PC-9 (cell line): ENCODE results near the gene RHCE. TPM values are rescaled to one million over a fixed set of nuclear protein-coding genes. Genes with fewer than 3 reads are reported as not detected.
"Not testable (repeated sequence)": the region's sequence is repeated elsewhere in the genome, so short reads cannot be mapped to it uniquely, and the experiment has no call there.

Experiments
- BruUV-seq: library from RNA; stranded (reverse); fragments of 400-500 nt; replicated peaks from 2 replicates; lab custom pipeline; 2021; lab: Mats Ljungman, UMichigan
- CTCF ChIA-PET: fragments of 300-600 bp; sonication (Branson Sonifier 250); formaldehyde crosslinking; loops from one replicate; lab custom pipeline; 2022; ENCODE audit warnings: antibody characterized with exemption; lab: Charles Lee
- POLR2A ChIA-PET: fragments of 300-600 bp; sonication (Branson Sonifier 250); formaldehyde crosslinking; loops from one replicate; lab custom pipeline; 2022; ENCODE audit warnings: antibody characterized with exemption; ENCODE audit not compliant: unreplicated experiment; lab: Charles Lee
- DNase-seq, 2 experiments: peaks; one replicate each; pipeline versions ENCODE4 v3.0.0 to v3.0.0-alpha.2; 2015 to 2022; ENCODE audit warnings: mixed read lengths in 1 of 2
- H2AFZ ChIP-seq: fragments of 200-600 bp; sonication (generic); 2 replicates; pipeline ENCODE4 v1.8.1; 2017; ENCODE audit warnings: antibody characterized with exemption
- H3F3A ChIP-seq: fragments of 200-600 bp; sonication (generic); 2 replicates; pipeline ENCODE4 v1.8.1; 2017; ENCODE audit warnings: antibody characterized with exemption, mild to moderate bottlenecking, low read depth; ENCODE audit not compliant: insufficient read depth
- H3K27ac ChIP-seq: fragments of 200-600 bp; sonication (generic); 2 replicates; pipeline ENCODE4 v1.6.1; 2016; ENCODE audit warnings: mixed run types
- H3K27me3 ChIP-seq: fragments of 200-600 bp; sonication (generic); 2 replicates; pipeline ENCODE4 v1.6.1; 2016; ENCODE audit warnings: low read depth, mixed run types; ENCODE audit not compliant: insufficient read depth
- H3K36me3 ChIP-seq: fragments of 200-600 bp; sonication (generic); 2 replicates; pipeline ENCODE4 v1.6.1; 2016; ENCODE audit warnings: low read depth, mixed run types
- H3K4me1 ChIP-seq: fragments of 200-600 bp; sonication (generic); replicated peaks from 2 replicates; pipeline ENCODE4 v1.6.1; 2016; ENCODE audit warnings: mixed run types; ENCODE audit not compliant: insufficient read depth
- H3K4me2 ChIP-seq: fragments of 200-600 bp; sonication (generic); 2 replicates; pipeline ENCODE4 v1.6.1; 2017; ENCODE audit warnings: mixed run types
- H3K4me3 ChIP-seq: fragments of 200-600 bp; sonication (generic); 2 replicates; pipeline ENCODE4 v1.6.1; 2016; ENCODE audit warnings: mixed run types
- H3K79me2 ChIP-seq: fragments of 200-600 bp; sonication (generic); 2 replicates; pipeline ENCODE4 v1.6.1; 2017; ENCODE audit warnings: low read depth, mixed run types
- H3K9me2 ChIP-seq: fragments of 200-600 bp; sonication (generic); 2 replicates; pipeline ENCODE4 v1.8.1; 2017; ENCODE audit warnings: mild to moderate bottlenecking; ENCODE audit not compliant: insufficient read depth
- H3K9me3 ChIP-seq: fragments of 200-600 bp; sonication (generic); 2 replicates; pipeline ENCODE4 v1.8.1; 2016; ENCODE audit warnings: low read depth; ENCODE audit not compliant: insufficient read depth
- H4K20me1 ChIP-seq: fragments of 200-600 bp; sonication (generic); 2 replicates; pipeline ENCODE4 v1.8.1; 2017; ENCODE audit not compliant: insufficient read depth
- CTCF ChIP-seq: fragments of 200-600 bp; sonication (generic); conservative IDR thresholded peaks from 2 replicates; pipeline ENCODE4 v1.6.1; 2017; ENCODE audit warnings: mixed run types, antibody characterized with exemption, mild to moderate bottlenecking, moderate library complexity
- EZH2 ChIP-seq: fragments of 200-600 bp; sonication (generic); IDR thresholded peaks from 2 replicates; pipeline ENCODE4 v1.8.0; 2017; ENCODE audit warnings: antibody characterized with exemption, low read depth
- intact Hi-C: fragments of 100-400 bp; cut with micrococcal nuclease; formaldehyde crosslinking; loops from one replicate; pipeline ENCODE4 v1.10.0; 2022; ENCODE audit not compliant: unreplicated experiment
- total RNA-seq: library from RNA; stranded (reverse); gene quantifications from 2 replicates; pipeline ENCODE4 v1.2.3, GENCODE V29; 2021

The RHCE gene
- total RNA-seq, 1 experiment from 2014 or later = 0.22 TPM

- H3K4me2 ChIP-seq = no peak overlapping the region
- no peaks in the 10 kb centered on the region for H3K27me3 ChIP-seq
- H3K4me3 ChIP-seq = no peak overlapping the region
- H3K9me3 ChIP-seq = no peaks in the 10 kb centered on the region
- DNase-seq = no peak
- no peak overlapping the region for H2AFZ ChIP-seq
- H3K9me2 ChIP-seq = no peaks in the 10 kb centered on the region
- POLR2A ChIA-PET = no interaction called here
- BruUV-seq = no TSS peak
- H3K79me2 ChIP-seq = no peaks in the 10 kb centered on the region
- no peaks in the 10 kb centered on the region for H3F3A ChIP-seq
- intact Hi-C loops = no loop called here
- H4K20me1 ChIP-seq = no peaks in the 10 kb centered on the region
- no peaks in the 10 kb centered on the region for H3K4me1 ChIP-seq
- no peak for TF ChIP-seq EZH2
- no peak for TF ChIP-seq CTCF
- no peak overlapping the region for H3K27ac ChIP-seq
- CTCF ChIA-PET = no interaction called here
- no peaks in the 10 kb centered on the region for H3K36me3 ChIP-seq
Observed at GRCh38 chr1:25467193-25467592, 46.6 kb upstream of the RHCE start.

GRCh38 chr1:25462732-25463131 lies 42.1 kb upstream of the RHCE start:
- intact Hi-C loops = no loop called here

GRCh38 chr1:25461849-25462248 lies 41.2 kb upstream of the RHCE start:
- Histone ChIP-seq H3K27me3 (no peaks in the 10 kb centered on the region), H3K27ac (no peak overlapping the region), H3K4me3 (no peak overlapping the region), H3K4me2 (no peak overlapping the region), H3K79me2 (no peaks in the 10 kb centered on the region), H3K4me1 (no peaks in the 10 kb centered on the region), H2AFZ (no peak overlapping the region), H4K20me1 (no peaks in the 10 kb centered on the region), H3K9me3 (no peaks in the 10 kb centered on the region), H3K9me2 (no peaks in the 10 kb centered on the region), H3F3A (no peaks in the 10 kb centered on the region), H3K36me3 (no peaks in the 10 kb centered on the region)
- intact Hi-C loops = no loop called here
- no TSS peak for BruUV-seq
- DNase-seq = no peak
- TF ChIP-seq CTCF (no peak), EZH2 (no peak)
- ChIA-PET CTCF (no interaction called here), POLR2A (no interaction called here)

More at GRCh38 chr1:25462732-25463131, 42.1 kb upstream of the RHCE start:
- Histone ChIP-seq H3K27ac (no peak overlapping the region), H3K4me3 (no peak overlapping the region), H3K9me2 (no peaks in the 10 kb centered on the region), H3K36me3 (no peaks in the 10 kb centered on the region), H4K20me1 (no peaks in the 10 kb centered on the region), H3K4me2 (no peak overlapping the region), H2AFZ (no peak overlapping the region), H3K79me2 (no peaks in the 10 kb centered on the region), H3K9me3 (no peaks in the 10 kb centered on the region), H3K27me3 (no peaks in the 10 kb centered on the region), H3K4me1 (no peaks in the 10 kb centered on the region), H3F3A (no peaks in the 10 kb centered on the region)
- CTCF ChIA-PET = no interaction called here
- BruUV-seq = no TSS peak
- POLR2A ChIA-PET = no interaction called here
- no peak for DNase-seq
- TF ChIP-seq CTCF (no peak), EZH2 (no peak)

GRCh38 chr1:25460816-25461215 lies 40.2 kb upstream of the RHCE start:
- BruUV-seq, H3K4me1 ChIP-seq, H3K9me2 ChIP-seq, POLR2A ChIA-PET, H3K4me3 ChIP-seq, H3K36me3 ChIP-seq, H3K4me2 ChIP-seq, DNase-seq, H3K27ac ChIP-seq, H4K20me1 ChIP-seq, H3K79me2 ChIP-seq, H3K9me3 ChIP-seq, H3K27me3 ChIP-seq, H2AFZ ChIP-seq, intact Hi-C loops, CTCF ChIA-PET, H3F3A ChIP-seq: not testable (repeated sequence)
